ENCODE measurements around the gene THAP12.
"Not testable (repeated sequence)": the region's sequence is repeated elsewhere in the genome, so short reads cannot be mapped to it uniquely, and the experiment has no call there.

Gene THAP12

GRCh38 chr11:76380977-76381719 is at the start of gene THAP12, which contains the start of gene GVQW3:
Gene THAP12 (minus strand): TSS chr11:76381132. CDS start chr11:76380836, 296 bp downstream.
Gene GVQW3 (plus strand): TSS chr11:76381323. CDS start chr11:76381829, 506 bp downstream.
- peak; percentile 94 to 97 for DNase-seq (ENCODE audit: low read depth in 2 of 2)

DNA sequence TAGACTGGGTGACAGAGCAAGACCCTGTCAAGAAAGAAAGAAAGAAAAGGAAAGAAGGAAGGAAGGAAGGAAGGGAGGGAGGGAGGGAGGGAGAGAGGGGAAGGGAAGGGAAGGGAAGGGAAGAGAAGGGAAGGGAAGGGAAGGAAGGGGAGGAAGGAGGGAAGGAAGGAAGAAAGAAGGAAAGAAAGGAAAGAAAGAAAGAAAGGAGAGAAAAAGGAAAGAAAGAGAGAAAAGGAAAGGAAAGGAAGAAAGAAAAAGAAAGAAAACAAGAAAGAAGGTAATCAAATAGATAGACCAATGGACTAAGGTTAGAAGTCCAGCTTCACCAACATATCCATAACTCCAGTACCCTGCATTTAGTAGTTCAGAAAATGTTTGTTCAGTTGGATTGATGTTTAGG is 45.7 kb upstream of the THAP12 start:
- DNase-seq (ENCODE audit: low read depth in 2 of 2) = no peak

GRCh38 chr11:76424891-76425290 is 44.0 kb upstream of the THAP12 start:
- DNase-seq (ENCODE audit: low read depth in 2 of 2) = no peak

GRCh38 chr11:76424379-76424778 is 43.4 kb upstream of the THAP12 start:
- DNase-seq (ENCODE audit: low read depth in 2 of 2) = no peak

DNA sequence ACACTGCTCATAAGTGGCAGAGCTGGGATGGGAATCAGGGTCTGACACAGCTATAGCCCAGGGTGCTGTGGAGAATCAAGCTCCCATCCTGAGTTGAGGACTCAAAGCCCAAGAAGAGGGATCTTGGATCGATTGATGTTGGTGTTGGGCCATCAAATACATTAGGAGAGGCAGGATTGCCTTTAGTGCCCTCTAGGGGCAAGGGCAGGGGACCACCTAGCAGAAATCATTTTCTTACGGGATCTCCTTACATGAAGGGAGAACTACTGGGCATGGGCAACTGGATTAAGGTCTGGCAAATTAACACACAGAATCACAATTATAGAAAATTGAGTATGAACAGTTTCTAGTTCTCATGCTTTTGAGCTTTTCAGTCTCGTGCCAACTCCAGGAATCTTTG is 39.0 kb upstream of the THAP12 start:
- DNase-seq (ENCODE audit: low read depth in 2 of 2) = no peak

GRCh38 chr11:76415073-76415472 is 34.1 kb upstream of the THAP12 start:
- DNase-seq (ENCODE audit: low read depth in 2 of 2) = no peak

GRCh38 chr11:76410851-76411357 is 30.0 kb upstream of the THAP12 start:
- DNase-seq (ENCODE audit: low read depth in 2 of 2) = no peak

DNA sequence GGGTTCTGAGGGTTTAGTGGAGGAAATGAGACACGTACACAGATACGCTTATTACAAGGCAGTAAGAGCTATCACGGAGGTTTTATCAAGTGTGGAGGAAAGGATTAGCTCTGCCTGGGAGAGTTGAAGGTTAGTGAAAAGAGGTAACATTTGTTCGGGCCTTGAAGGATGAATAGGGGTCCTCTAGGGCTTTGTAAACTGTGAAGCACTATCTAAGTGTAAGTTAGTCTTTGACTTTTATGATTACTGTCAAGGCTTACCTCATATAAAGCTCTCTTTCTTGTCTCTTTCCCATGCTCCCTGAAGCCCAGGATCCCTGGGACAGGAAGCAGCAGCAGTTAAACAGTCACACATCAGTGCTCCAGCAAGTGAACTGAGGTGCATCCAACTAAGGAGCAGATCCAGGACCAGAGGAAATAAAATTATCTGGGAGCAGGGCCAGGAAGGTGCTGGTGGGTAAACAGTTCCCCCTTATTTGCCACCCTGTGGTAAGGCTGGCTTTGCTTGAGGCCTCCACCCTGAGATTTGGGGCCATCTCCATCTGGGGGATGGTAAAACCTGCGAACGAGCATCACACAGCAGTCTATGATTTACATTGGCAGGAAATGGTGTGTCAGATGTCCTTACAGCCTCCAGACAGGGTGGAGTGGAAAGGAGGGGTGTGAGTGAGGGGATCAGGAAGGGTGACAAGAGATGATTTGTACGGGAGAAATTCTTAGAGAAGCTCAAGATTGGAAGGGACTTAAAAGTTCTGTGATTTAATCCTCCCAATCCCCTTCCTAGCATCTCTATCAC is 27.4 kb upstream of the THAP12 start:
- DNase-seq (ENCODE audit: low read depth in 2 of 2) = no peak

GRCh38 chr11:76406359-76406758 is 25.4 kb upstream of the THAP12 start:
- no peak for DNase-seq (ENCODE audit: low read depth in 2 of 2)

DNA sequence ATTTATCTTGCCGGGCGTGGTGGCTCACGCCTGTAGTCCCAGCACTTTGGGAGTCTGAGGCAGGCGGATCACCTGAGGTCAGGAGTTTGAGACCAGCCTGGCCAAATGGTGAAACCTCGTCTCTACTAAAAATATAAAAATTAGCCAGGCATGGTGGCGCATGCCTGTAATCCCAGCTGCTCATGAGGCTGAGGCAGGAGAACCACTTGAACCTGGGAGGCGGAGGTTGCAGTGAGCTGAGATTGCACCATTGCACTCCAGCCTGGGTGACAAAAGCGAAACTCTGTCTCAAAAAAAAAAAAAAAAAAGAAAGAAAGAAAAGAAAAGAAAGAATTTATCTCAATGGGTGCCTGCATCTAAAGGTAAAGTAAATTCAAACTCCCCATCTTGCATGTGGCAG is 20.6 kb upstream of the THAP12 start:
- not testable (repeated sequence) for DNase-seq (ENCODE audit: low read depth in 2 of 2)

DNA sequence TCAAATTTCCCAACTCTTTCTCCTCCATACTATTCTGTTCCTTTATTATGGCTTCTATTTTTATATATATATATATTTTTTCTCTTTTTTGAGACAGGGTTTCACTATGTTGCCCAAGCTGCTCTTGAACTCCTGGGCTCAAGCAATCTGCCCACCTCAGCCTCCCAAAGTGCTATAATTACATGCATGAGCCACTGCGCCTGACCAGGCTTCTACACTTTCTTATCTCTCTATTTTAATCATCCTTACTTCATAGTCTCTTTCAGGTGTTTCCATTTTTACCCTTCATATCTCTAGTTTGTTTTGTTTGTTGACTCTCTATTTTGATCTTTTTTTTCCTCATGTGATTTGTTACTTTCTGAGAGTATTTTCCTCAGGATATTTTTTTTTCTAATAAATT is 20.0 kb upstream of the THAP12 start:
- DNase-seq (ENCODE audit: low read depth in 2 of 2) = no peak

- no peak for DNase-seq (ENCODE audit: low read depth in 2 of 2)
Measured at GRCh38 chr11:76397383-76397782, 16.5 kb upstream of the THAP12 start.

DNA sequence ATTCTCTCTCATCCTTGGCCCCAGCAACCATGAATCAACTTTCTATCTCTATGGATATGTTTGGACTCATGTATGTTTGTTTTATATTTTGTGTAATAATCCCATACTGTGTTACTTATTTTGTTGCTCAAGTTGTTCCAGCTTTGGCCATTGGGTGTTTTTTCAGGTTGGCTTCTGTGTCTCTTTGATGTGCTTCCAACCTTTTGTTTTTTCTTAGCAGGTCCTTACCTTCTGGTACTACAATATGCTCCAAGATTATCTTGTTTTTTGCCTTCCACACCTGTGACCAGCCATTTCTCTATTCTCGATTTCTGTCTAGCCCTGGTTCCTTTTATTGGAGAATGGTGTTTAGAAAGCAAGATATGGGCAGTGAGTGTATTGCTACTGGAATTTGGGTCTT is 14.4 kb upstream of the THAP12 start:
- DNase-seq (ENCODE audit: low read depth in 2 of 2) = no peak

DNA sequence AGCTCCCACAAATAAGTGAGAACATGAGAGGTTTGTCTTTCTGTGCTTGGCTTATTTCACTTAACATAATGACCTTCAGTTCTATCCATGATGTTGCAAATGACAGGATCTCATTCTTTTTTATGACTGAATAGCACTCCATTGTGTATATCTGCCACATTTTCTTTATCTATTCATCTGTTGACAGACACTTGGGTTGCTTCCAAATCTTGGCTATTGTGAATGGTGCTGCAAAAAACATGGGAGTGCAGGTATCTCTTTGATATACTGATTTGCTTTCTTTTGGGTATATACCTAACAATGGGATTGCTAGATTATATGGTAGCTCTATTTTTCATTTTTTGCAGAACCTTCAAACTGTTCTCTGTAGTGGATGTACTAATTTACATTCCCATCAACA is 13.5 kb upstream of the THAP12 start:
- no peak for DNase-seq (ENCODE audit: low read depth in 2 of 2)

- DNase-seq (ENCODE audit: low read depth in 2 of 2) = no peak
Measured at GRCh38 chr11:76392870-76393269, 11.9 kb upstream of the THAP12 start.

- DNase-seq (ENCODE audit: low read depth in 2 of 2) = no peak
Measured at GRCh38 chr11:76391811-76392475, 11.0 kb upstream of the THAP12 start.

DNA sequence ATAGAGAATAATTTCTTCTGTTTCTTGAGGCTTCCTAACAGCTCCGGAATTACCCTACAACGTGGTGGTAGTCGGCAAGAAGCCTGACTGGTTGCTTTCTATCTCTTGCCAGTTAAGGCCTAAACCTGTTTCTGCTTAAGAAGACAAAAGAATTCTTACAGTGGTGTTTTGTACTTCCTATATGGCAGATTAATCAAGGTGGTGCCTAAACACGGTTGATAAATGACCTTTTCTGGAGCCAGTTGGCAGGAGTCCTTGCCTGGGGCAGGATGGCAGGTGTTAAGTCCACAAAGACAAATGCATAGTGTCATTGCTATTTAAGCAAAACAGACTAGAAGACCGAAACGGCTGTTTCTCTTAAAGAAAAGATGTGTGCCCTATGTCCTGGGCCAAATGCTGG is 10.1 kb upstream of the THAP12 start:
- no peak for DNase-seq (ENCODE audit: low read depth in 2 of 2)

DNA sequence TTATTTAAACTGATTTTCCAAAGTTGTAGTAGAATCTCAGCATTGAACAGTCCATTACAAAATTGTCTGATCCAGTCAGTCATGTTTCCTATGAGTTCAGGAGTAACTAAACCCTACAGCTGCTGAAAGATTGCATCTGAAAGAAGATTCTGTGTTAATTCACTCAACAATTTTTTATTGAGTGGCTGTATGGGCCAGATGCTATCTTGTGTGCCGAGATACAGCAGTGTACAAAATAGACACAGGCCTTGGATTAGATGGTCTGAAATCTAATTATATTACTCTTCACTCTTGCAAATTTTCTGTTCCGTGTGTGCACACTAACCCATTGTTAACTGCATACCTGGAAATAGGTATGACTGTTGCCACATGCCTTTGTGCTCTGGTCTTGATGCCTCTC is 7.5 kb upstream of the THAP12 start:
- no peak for DNase-seq (ENCODE audit: low read depth in 2 of 2)

DNA sequence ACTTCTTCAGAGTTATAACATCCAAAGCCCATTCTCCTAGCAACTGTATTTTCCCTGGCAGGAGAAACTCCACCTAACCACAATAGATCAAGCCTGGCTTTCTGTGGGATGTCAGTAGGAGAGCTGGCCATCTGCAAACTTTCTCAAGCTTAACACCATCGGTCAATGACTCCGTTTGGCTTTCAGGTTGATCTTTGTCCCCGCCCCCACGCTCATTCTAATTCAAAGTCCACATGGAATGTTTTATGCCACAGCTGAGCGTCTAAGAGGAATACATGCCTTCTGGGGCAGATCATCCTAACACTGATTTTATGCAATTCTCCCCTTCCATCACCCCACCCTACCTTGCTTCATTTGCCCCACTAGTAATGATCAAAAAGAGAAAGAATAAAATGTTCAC is 5.0 kb upstream of the THAP12 start:
- DNase-seq (ENCODE audit: low read depth in 2 of 2) = no peak

DNA sequence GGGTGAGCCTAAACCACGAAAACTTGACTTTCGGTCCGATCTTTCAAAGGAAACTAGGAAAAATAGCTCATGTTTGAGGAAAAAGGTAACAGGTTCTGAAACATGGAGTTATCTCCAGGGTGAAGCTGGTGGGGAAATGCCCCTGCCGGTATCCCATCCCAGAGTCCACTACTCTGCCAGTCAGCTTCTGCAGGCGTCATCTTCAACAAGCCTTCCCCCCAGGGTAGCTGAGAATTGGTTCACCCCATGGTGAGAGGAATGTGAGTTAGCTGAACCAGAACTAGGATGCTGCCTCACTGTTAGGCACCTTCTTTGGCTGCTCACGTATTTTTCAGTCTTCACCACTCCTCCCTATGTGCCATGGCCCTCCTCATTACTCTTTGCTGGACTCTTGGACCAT is 1.3 kb upstream of the THAP12 start:
- DNase-seq (ENCODE audit: low read depth in 2 of 2) = no peak

GRCh38 chr11:76380159-76380976 is 564 bp downstream of the THAP12 start:
- DNase-seq (ENCODE audit: low read depth in 2 of 2) = peak; percentile 36 to 42

- DNase-seq (ENCODE audit: low read depth in 2 of 2) = no peak
Measured at GRCh38 chr11:76379807-76380158, 1.1 kb downstream of the THAP12 start.

All from stimulated activated CD8-positive, alpha-beta memory T cell treated with anti-CD3 and anti-CD28 coated beads, Interleukin-15, amount 100 ng/mL, for 4 hours (primary cell).